CD14-positive monocyte (primary cell): Measurements from ENCODE around the gene LRRFIP2. TPM values are rescaled to one million over a fixed set of nuclear protein-coding genes. Genes with fewer than 3 reads are reported as not detected.

Source experiments
- DNase-seq, 3 donors: peaks; one replicate each; pipeline ENCODE4 v3.0.0-alpha.2; 2011 to 2022
- H2AFZ ChIP-seq: 2 replicates; pipeline ENCODE4 v1.6.0; 2012; ENCODE audit warnings: mild to moderate bottlenecking, low read depth, low read length, inconsistent platforms; ENCODE audit not compliant: insufficient read depth, poor library complexity, severe bottlenecking
- H3K27ac ChIP-seq, 2 donors: 1 replicate in 1 of 2; 2 replicates in 1 of 2; pipeline ENCODE4 v1.5.1; 2012 to 2013; ENCODE audit warnings: low read length in 2 of 2, control low read depth in 1 of 2, inconsistent platforms in 1 of 2, low read depth in 1 of 2, mild to moderate bottlenecking in 1 of 2
- H3K27me3 ChIP-seq, 2 donors: one replicate each; pipeline versions ENCODE4 v1.6.0 to v1.6.1; 2011 to 2013; ENCODE audit warnings: low read length in 2 of 2; ENCODE audit not compliant: control insufficient read depth in 2 of 2, insufficient read depth in 2 of 2
- H3K36me3 ChIP-seq, 2 donors: replicated peaks in 1 of 2; 1 replicate in 1 of 2; 2 replicates in 1 of 2; pipeline versions ENCODE4 v1.5.1 to v1.6.1; 2012 to 2013; ENCODE audit warnings: low read length in 2 of 2, control low read depth in 1 of 2, inconsistent platforms in 1 of 2, mild to moderate bottlenecking in 1 of 2; ENCODE audit not compliant: insufficient read depth in 2 of 2, control insufficient read depth in 1 of 2
- H3K4me1 ChIP-seq, 2 donors: 1 replicate in 1 of 2; 2 replicates in 1 of 2; pipeline versions ENCODE4 v1.5.1 to v1.6.1; 2012 to 2013; ENCODE audit warnings: low read length in 2 of 2, control low read depth in 1 of 2, inconsistent platforms in 1 of 2, mild to moderate bottlenecking in 1 of 2, moderate library complexity in 1 of 2; ENCODE audit not compliant: insufficient read depth in 2 of 2, control insufficient read depth in 1 of 2
- H3K4me2 ChIP-seq: replicated peaks from 2 replicates; pipeline ENCODE3; 2012; ENCODE audit warnings: low read length, moderate library complexity, mild to moderate bottlenecking; ENCODE audit not compliant: poor library complexity, severe bottlenecking; ENCODE audit errors: extremely low read depth
- H3K4me3 ChIP-seq, 3 experiments: fragments of 200-600 bp in 1 of 3; sonication (generic) in 1 of 3; replicated peaks in 1 of 3; 1 replicate in 2 of 3; 2 replicates in 1 of 3; pipeline ENCODE4 v1.5.1; 2011 to 2013; ENCODE audit warnings: low read length in 3 of 3, mild to moderate bottlenecking in 3 of 3, control low read depth in 2 of 3, low read depth in 2 of 3, inconsistent platforms in 1 of 3, moderate library complexity in 1 of 3
- H3K79me2 ChIP-seq: 2 replicates; pipeline ENCODE4 v1.6.0; 2012; ENCODE audit warnings: mild to moderate bottlenecking, control low read depth, inconsistent platforms, low read length, moderate library complexity; ENCODE audit not compliant: insufficient read depth
- H3K9ac ChIP-seq: 2 replicates; pipeline ENCODE4 v1.6.0; 2017; ENCODE audit warnings: low read length, mild to moderate bottlenecking; ENCODE audit not compliant: insufficient read depth, poor library complexity, severe bottlenecking
- H3K9me3 ChIP-seq, 2 donors: replicated peaks in 1 of 2; 1 replicate in 1 of 2; 2 replicates in 1 of 2; pipeline versions ENCODE4 v1.5.1 to v1.6.1; 2012 to 2013; ENCODE audit warnings: low read length in 2 of 2, control low read depth in 1 of 2; ENCODE audit not compliant: control insufficient read depth in 1 of 2, insufficient read depth in 1 of 2
- H4K20me1 ChIP-seq: 2 replicates; pipeline ENCODE4 v1.6.0; 2012; ENCODE audit warnings: mild to moderate bottlenecking, low read length, control low read depth, moderate library complexity; ENCODE audit not compliant: insufficient read depth
- H3K27ac Mint-ChIP-seq, 7 donors: one replicate each; pipeline ENCODE4 v1.8.0; 2020; ENCODE audit warnings: mild to moderate bottlenecking in 7 of 7, mixed read lengths in 7 of 7, moderate library complexity in 6 of 7, inconsistent platforms in 2 of 7
- H3K27me3 Mint-ChIP-seq, 3 donors: one replicate each; pipeline ENCODE4 v1.8.0; 2021 to 2022; ENCODE audit warnings: low read depth in 3 of 3, mild to moderate bottlenecking in 3 of 3, mixed read lengths in 3 of 3, moderate library complexity in 3 of 3, inconsistent platforms in 1 of 3
- H3K36me3 Mint-ChIP-seq, 2 donors: one replicate each; pipeline ENCODE4 v1.8.0; 2020; ENCODE audit warnings: mixed read lengths in 2 of 2, inconsistent platforms in 1 of 2, mild to moderate bottlenecking in 1 of 2
- H3K4me1 Mint-ChIP-seq: one replicate; pipeline ENCODE4 v1.8.0; 2020; ENCODE audit warnings: mild to moderate bottlenecking, mixed read lengths
- H3K4me3 Mint-ChIP-seq, 2 donors: one replicate each; pipeline ENCODE4 v1.8.0; 2020; ENCODE audit warnings: mild to moderate bottlenecking in 2 of 2, mixed read lengths in 2 of 2, moderate library complexity in 1 of 2
- H3K9me3 Mint-ChIP-seq, 7 donors: one replicate each; pipeline ENCODE4 v1.8.0; 2020 to 2022; ENCODE audit warnings: mixed read lengths in 7 of 7, mild to moderate bottlenecking in 6 of 7, moderate library complexity in 6 of 7, inconsistent platforms in 2 of 7
- CTCF ChIP-seq: fragments of 200-600 bp; IDR thresholded peaks from one replicate; pipeline ENCODE4 v1.8.0; 2022; ENCODE audit warnings: antibody characterized with exemption, mild to moderate bottlenecking
- WGBS: methylation state at CpG from one replicate; pipeline ENCODE4 v1.1.5; 2013; ENCODE audit warnings: missing lambda C conversion rate; ENCODE audit not compliant: insufficient coverage; 5-methylcytosine and 5-hydroxymethylcytosine counted together
- intact Hi-C, 2 donors: fragments of 100-400 bp; cut with micrococcal nuclease; formaldehyde crosslinking; loops; one replicate each; pipeline versions ENCODE4 v1.15.0 to v1.15.1; 2023
- polyA plus RNA-seq, 3 donors: library from polyadenylated mRNA; depleted of rRNA in 1 of 3; unstranded in 2 of 3; stranded (reverse) in 1 of 3; fragments of 300-500 nt in 2 of 3; fragments of >200 nt in 1 of 3; fragmentation: Illumina TruSeq in 2 of 3; gene quantifications; 1 replicate in 2 of 3; 2 replicates in 1 of 3; pipeline ENCODE4 v1.2.3, GENCODE V29; 2012 to 2021

The LRRFIP2 gene
- polyA plus RNA-seq, 3 donors, result 30.9 to 39.4 (median 31.7) TPM

DNA sequence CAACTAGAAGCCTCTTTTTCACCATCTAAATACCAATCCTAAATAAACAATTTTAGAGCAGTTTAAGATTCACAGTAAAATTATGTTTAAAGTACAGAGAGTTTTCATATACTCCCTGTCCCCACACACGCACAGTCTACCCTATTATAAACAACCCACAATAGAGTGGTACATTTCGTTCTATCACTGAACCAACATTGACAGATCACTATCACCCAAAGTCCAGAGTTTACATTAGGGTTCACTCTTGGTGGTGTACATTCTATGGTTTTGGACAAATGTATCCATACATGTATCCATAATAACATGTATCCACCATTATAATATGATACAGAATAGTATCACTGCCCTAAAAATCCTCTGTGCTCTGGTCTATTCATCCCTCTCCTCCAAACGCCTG lies 92.1 kb downstream of the LRRFIP2 start:
- no peak overlapping the region for H3K27ac ChIP-seq
- no peaks in the 10 kb centered on the region for H3K9me3 ChIP-seq
- peaks cover 44 to 93% of the 10 kb centered on the region in 2 donors for H3K36me3 ChIP-seq
- no peak for DNase-seq
- no peaks in the 10 kb centered on the region for H4K20me1 ChIP-seq
- intact Hi-C loops, result no loop called here
- H3K27ac Mint-ChIP-seq, result no peak overlapping the region
- no peaks in the 10 kb centered on the region for H3K27me3 Mint-ChIP-seq
- no CpG with 5 or more reads among the region's 3 CpGs for WGBS
- no peaks in the 10 kb centered on the region for H3K9me3 Mint-ChIP-seq
- H3K27me3 ChIP-seq, result no peaks in the 10 kb centered on the region
- no peaks in the 10 kb centered on the region for H3K4me1 ChIP-seq
- H3K79me2 ChIP-seq, result no peaks in the 10 kb centered on the region
- peaks cover 67 to 70% of the 10 kb centered on the region in 2 donors for H3K36me3 Mint-ChIP-seq
- no peak overlapping the region for H2AFZ ChIP-seq
- H3K9ac ChIP-seq, result no peak overlapping the region
- no peak for TF ChIP-seq CTCF
- no peak overlapping the region for H3K4me2 ChIP-seq
- H3K4me3 Mint-ChIP-seq, result no peak overlapping the region
- no peak overlapping the region for H3K4me3 ChIP-seq
- H3K4me1 Mint-ChIP-seq, result peaks cover 9% of the 10 kb centered on the region

GRCh38 chr3:37075955-37076354 lies 98.4 kb downstream of the LRRFIP2 start:
- H3K4me1 ChIP-seq, result no peaks in the 10 kb centered on the region

More at GRCh38 chr3:37075955-37076354, 98.4 kb downstream of the LRRFIP2 start:
- intact Hi-C loops, result no loop called here
- Histone ChIP-seq H3K4me3 (no peak overlapping the region), H3K27me3 (no peaks in the 10 kb centered on the region), H3K9me3 (no peaks in the 10 kb centered on the region), H3K4me2 (no peak overlapping the region), H3K36me3 (peaks cover 70 to 93% of the 10 kb centered on the region in 2 donors), H3K27ac (no peak overlapping the region), H2AFZ (no peak overlapping the region), H3K9ac (no peak overlapping the region), H3K79me2 (no peaks in the 10 kb centered on the region), H4K20me1 (no peaks in the 10 kb centered on the region)
- Mint-ChIP-seq H3K27ac (no peak overlapping the region), H3K36me3 (peaks cover 66 to 80% of the 10 kb centered on the region in 2 donors), H3K4me1 (peaks cover 2% of the 10 kb centered on the region), H3K4me3 (no peak overlapping the region), H3K9me3 (no peaks in the 10 kb centered on the region), H3K27me3 (no peaks in the 10 kb centered on the region)
- no CpG with 5 or more reads among the region's 1 CpG for WGBS
- DNase-seq, result no peak
- TF ChIP-seq CTCF, result no peak
